GM12878 (cell line): ENCODE results near the gene SPTBN2. TPM values are rescaled to one million over a fixed set of nuclear protein-coding genes. Genes with fewer than 3 reads are reported as not detected.

Source experiments
- ATAC-seq: fragments of 200-7000 bp; cut with Tn5 transposase; 3 replicates; pipeline ENCODE4 v1.9.1; 2020; ENCODE audit warnings: mild to moderate bottlenecking, moderate library complexity
- BruUV-seq: library from RNA; stranded (reverse); fragments of 400-500 nt; replicated peaks from 2 replicates; lab custom pipeline; 2021; lab: Mats Ljungman, UMichigan
- CTCF ChIA-PET: fragments of 300-600 bp; sonication (Branson Sonifier 250); formaldehyde crosslinking; extraction: SDS; loops from one replicate; lab custom pipeline; 2021; ENCODE audit warnings: inconsistent platforms; lab: Yijun Ruan, JAX
- POLR2A ChIA-PET: fragments of 350-600 bp; formaldehyde crosslinking; extraction: SDS; loops from one replicate; lab custom pipeline; 2021; ENCODE audit warnings: inconsistent platforms; lab: Charles Lee
- RAD21 ChIA-PET: fragments of 300-600 bp; sonication (Branson Sonifier 250); formaldehyde crosslinking; loops from one replicate; lab custom pipeline; 2023; ENCODE audit warnings: antibody characterized with exemption; ENCODE audit not compliant: unreplicated experiment; lab: Charles Lee
- SMC1A ChIA-PET: fragments of 300-600 bp; sonication (Branson Sonifier 250); formaldehyde crosslinking; loops from one replicate; lab custom pipeline; 2023; ENCODE audit not compliant: unreplicated experiment, uncharacterized antibody; lab: Charles Lee
- DNase-seq: peaks from one replicate; pipeline ENCODE4 v3.0.0-alpha.2; 2011; ENCODE audit warnings: low read depth, low spot score
- FAIRE-seq: peaks from 3 replicates; lab custom pipeline; 2011; peaks lifted over from hg19 to GRCh38; lab: Jason Lieb, UNC
- H2AFZ ChIP-seq: 2 replicates; pipeline ENCODE4 v1.6.0; 2011; ENCODE audit warnings: low read depth, low read length, control low read depth; ENCODE audit not compliant: control insufficient read depth
- H3K27ac ChIP-seq: 2 replicates; pipeline ENCODE4 v1.5.1; 2011; ENCODE audit warnings: control low read depth; ENCODE audit not compliant: control insufficient read depth, insufficient read depth
- H3K27me3 ChIP-seq, 2 experiments: replicated peaks in 1 of 2; 2 replicates each; pipeline versions ENCODE4 v1.6.0 to v1.6.1; 2011; ENCODE audit warnings: low read length in 1 of 2; ENCODE audit not compliant: control insufficient read depth in 2 of 2, insufficient read depth in 2 of 2
- H3K36me3 ChIP-seq, 2 experiments: 2 replicates each; pipeline ENCODE4 v1.5.1; 2011; ENCODE audit warnings: low read length in 1 of 2; ENCODE audit not compliant: control insufficient read depth in 2 of 2, insufficient read depth in 2 of 2
- H3K4me1 ChIP-seq: 2 replicates; pipeline ENCODE4 v1.6.1; 2011; ENCODE audit warnings: mild to moderate bottlenecking, low read length, moderate library complexity, mixed read lengths; ENCODE audit not compliant: control insufficient read depth, insufficient read depth
- H3K4me2 ChIP-seq: 2 replicates; pipeline ENCODE4 v1.6.0; 2011; ENCODE audit warnings: control low read depth; ENCODE audit not compliant: control insufficient read depth, insufficient read depth
- H3K4me3 ChIP-seq: fragments of 200-600 bp; sonication (generic); 2 replicates; pipeline ENCODE4 v1.5.1; 2016
- H3K79me2 ChIP-seq: 2 replicates; pipeline ENCODE4 v1.6.0; 2011; ENCODE audit warnings: low read length; ENCODE audit not compliant: control insufficient read depth, insufficient read depth
- H3K9ac ChIP-seq: 2 replicates; pipeline ENCODE4 v1.8.0; 2011; ENCODE audit warnings: low read length, control low read depth, mixed read lengths; ENCODE audit not compliant: control insufficient read depth, insufficient read depth
- H3K9me3 ChIP-seq: replicated peaks from 3 replicates; pipeline ENCODE4 v1.5.1; 2011; ENCODE audit warnings: mild to moderate bottlenecking, low read length; ENCODE audit not compliant: control insufficient read depth, insufficient read depth
- H4K20me1 ChIP-seq: 2 replicates; pipeline ENCODE4 v1.6.0; 2011; ENCODE audit not compliant: control insufficient read depth, insufficient read depth
- ATF7 ChIP-seq: fragments of 450-650 bp; IDR thresholded peaks from 2 replicates; pipeline ENCODE4 v1.6.1; 2016; ENCODE audit warnings: low read depth, mild to moderate bottlenecking
- BMI1 ChIP-seq: fragments of 450-650 bp; IDR thresholded peaks from 2 replicates; pipeline ENCODE4 v1.6.1; 2016; ENCODE audit warnings: mild to moderate bottlenecking, moderate library complexity, borderline replicate concordance
- DPF2 ChIP-seq: fragments of 450-650 bp; IDR thresholded peaks from 2 replicates; pipeline ENCODE4 v1.6.1; 2017; ENCODE audit warnings: mild to moderate bottlenecking
- FOS ChIP-seq: IDR thresholded peaks from 3 replicates; pipeline ENCODE4 v1.6.1; 2011; ENCODE audit warnings: borderline replicate concordance; ENCODE audit not compliant: insufficient read length; ENCODE audit errors: extremely low read depth
- HDAC2 ChIP-seq: fragments of 200-600 bp; sonication (generic); IDR thresholded peaks from 2 replicates; pipeline ENCODE4 v1.6.1; 2017
- LARP7 ChIP-seq: fragments of 450-650 bp; IDR thresholded peaks from 2 replicates; pipeline ENCODE4 v1.6.1; 2017; ENCODE audit warnings: mild to moderate bottlenecking
- NFYA ChIP-seq: IDR thresholded peaks from 2 replicates; pipeline ENCODE4 v1.6.1; 2011; ENCODE audit warnings: low read depth, mild to moderate bottlenecking, low read length, improper control_type of control experiment, borderline replicate concordance
- POLR2A ChIP-seq: IDR thresholded peaks from 2 replicates; pipeline ENCODE4 v1.6.1; 2011; ENCODE audit warnings: low read depth, mild to moderate bottlenecking, low read length
- POLR2AphosphoS2 ChIP-seq: IDR thresholded peaks from 2 replicates; pipeline ENCODE4 v1.6.1; 2011; ENCODE audit warnings: low read depth, mild to moderate bottlenecking, low read length, improper control_type of control experiment, moderate library complexity
- RB1 ChIP-seq: fragments of 450-650 bp; formaldehyde crosslinking; IDR thresholded peaks from 2 replicates; pipeline ENCODE4 v1.6.1; 2017; ENCODE audit warnings: mild to moderate bottlenecking, borderline replicate concordance
- SPI1 ChIP-seq: IDR thresholded peaks from 2 replicates; pipeline ENCODE4 v1.6.1; 2011; ENCODE audit warnings: low read depth, mild to moderate bottlenecking, low read length, moderate library complexity, borderline replicate concordance; ENCODE audit not compliant: insufficient read depth
- STAT1 ChIP-seq: fragments of 450-650 bp; conservative IDR thresholded peaks from 2 replicates; pipeline ENCODE4 v1.6.1; 2014; ENCODE audit warnings: antibody characterized with exemption, mild to moderate bottlenecking
- TCF12 ChIP-seq: IDR thresholded peaks from 2 replicates; pipeline ENCODE4 v1.6.1; 2011; ENCODE audit warnings: low read depth, mild to moderate bottlenecking, low read length
- WGBS: methylation state at CpG from one replicate; pipeline ENCODE4 v1.1.6; 2016; ENCODE audit warnings: low lambda C conversion rate; ENCODE audit not compliant: insufficient replicate concordance, insufficient coverage; ENCODE audit errors: missing lambda C conversion rate; 5-methylcytosine and 5-hydroxymethylcytosine counted together
- in situ Hi-C: fragments of 300-500 bp; cut with MboI; formaldehyde crosslinking; loops from 9 replicates; pipeline ENCODE4 v1.14.3; 2018; ENCODE audit warnings: mixed read lengths
- intact Hi-C: fragments of 100-400 bp; cut with micrococcal nuclease; formaldehyde crosslinking; loops from one replicate; pipeline ENCODE4 v1.14.2; 2022; ENCODE audit not compliant: unreplicated experiment
- polyA plus RNA-seq, 11 experiments: library from polyadenylated mRNA; depleted of rRNA in 4 of 11; unstranded in 6 of 11; stranded (reverse) in 5 of 11; fragments of >200 nt; fragmentation: Nextera tagmentation in 4 of 11; fragmentation: Illumina TruSeq in 1 of 11; extraction: Ambion mirVana in 4 of 11; extraction: Trizol in 1 of 11; gene quantifications; 1 replicate in 1 of 11; 2 replicates in 10 of 11; pipeline versions ENCODE4 v1.2.1 to v1.2.3, GENCODE V29; 2011 to 2016; ENCODE audit warnings: inconsistent platforms in 2 of 11, missing spikeins in 2 of 11, low read depth in 1 of 11
- total RNA-seq, 4 experiments: library from RNA; depleted of rRNA in 3 of 4; stranded (reverse); fragments of >200 nt in 3 of 4; fragmentation: Illumina TruSeq in 1 of 4; extraction: Trizol in 1 of 4; gene quantifications; 2 replicates each; pipeline versions ENCODE4 v1.2.1 to v1.2.3, GENCODE V29; 2013 to 2021
- TF ChIP-seq, protein P1 (sequence below): IDR thresholded peaks from 2 replicates; pipeline ENCODE4 v1.6.1; 2011; ENCODE audit warnings: low read depth, mild to moderate bottlenecking, low read length, moderate library complexity, borderline replicate concordance; ENCODE audit errors: extremely low read depth
- TF ChIP-seq, protein P2 (sequence below): fragments of 450-650 bp; IDR thresholded peaks from 2 replicates; pipeline ENCODE4 v1.6.1; 2017; ENCODE audit warnings: mild to moderate bottlenecking, moderate library complexity
- TF ChIP-seq, protein P3 (sequence below): fragments of 450-650 bp; IDR thresholded peaks from 2 replicates; pipeline ENCODE4 v1.6.1; 2016; ENCODE audit warnings: mild to moderate bottlenecking

SPTBN2 gene
- total and polyA plus RNA-seq, 10 of the 15 experiments (the other 5 are each of a cell fraction or from before 2014, with no cell fraction given) = 0.38 to 1.0 (median 0.69) TPM; not detected in 5

DNA sequence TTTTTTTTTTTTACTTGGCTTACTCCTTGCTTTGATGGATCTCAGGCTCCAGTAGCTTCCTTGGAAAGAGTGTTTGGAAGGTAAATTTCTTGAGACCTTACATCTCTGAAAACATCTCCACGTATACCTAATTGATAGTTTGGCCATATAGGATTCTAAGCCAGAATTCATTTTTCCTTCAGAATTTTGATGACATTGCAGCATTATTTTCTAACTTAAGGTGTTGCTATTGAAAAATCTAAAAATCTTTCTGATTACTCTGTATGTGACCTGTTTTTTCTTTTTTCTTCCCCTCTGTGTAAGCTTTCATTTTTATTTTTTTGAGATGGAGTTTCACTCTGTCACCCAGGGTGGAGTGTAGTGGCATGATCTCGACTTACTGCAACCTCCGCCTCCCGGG is 23.1 kb upstream of the SPTBN2 start:
- H3K27me3 ChIP-seq = no peaks in the 10 kb centered on the region
- intact Hi-C loops (no loop called here), in situ Hi-C loops (no loop called here)
- H3K9ac ChIP-seq = no peak overlapping the region
- ATAC-seq (no peak), DNase-seq (no peak), FAIRE-seq (no peak)
- no peak overlapping the region for H3K4me3 ChIP-seq
- no peak overlapping the region for H3K4me2 ChIP-seq
- ChIA-PET RAD21 (no interaction called here), POLR2A (interaction anchor here (0.7 kb wide), 1 partner anchor 135 kb away, joined by 4 read pairs; no protein-coding TSS in a partner anchor), SMC1A (no interaction called here), CTCF (no interaction called here)
- no peaks in the 10 kb centered on the region; a peak in 1 of 4 replicates for H3K36me3 ChIP-seq
- H3K79me2 ChIP-seq = no peaks in the 10 kb centered on the region
- H4K20me1 ChIP-seq = no peaks in the 10 kb centered on the region
- H2AFZ ChIP-seq = no peak overlapping the region
- BruUV-seq = no TSS peak
- 99% methylated on average over 4 of the region's 4 CpGs for WGBS
- no peak for TF ChIP-seq FOS
- no peak for TF ChIP-seq NFYA
- TF ChIP-seq POLR2A = no peak
- TF ChIP-seq LARP7 = no peak
- TF ChIP-seq SPI1 = no peak
- TF ChIP-seq POLR2AphosphoS2 = no peak
- no peak for TF ChIP-seq HDAC2
- TF ChIP-seq, protein P1, sequence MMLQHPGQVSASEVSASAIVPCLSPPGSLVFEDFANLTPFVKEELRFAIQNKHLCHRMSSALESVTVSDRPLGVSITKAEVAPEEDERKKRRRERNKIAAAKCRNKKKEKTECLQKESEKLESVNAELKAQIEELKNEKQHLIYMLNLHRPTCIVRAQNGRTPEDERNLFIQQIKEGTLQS = no peak
- TF ChIP-seq DPF2 = no peak
- TF ChIP-seq BMI1 = no peak
- no peak for TF ChIP-seq STAT1
- TF ChIP-seq TCF12 = no peak
- TF ChIP-seq ATF7 = no peak
- TF ChIP-seq, protein P2, sequence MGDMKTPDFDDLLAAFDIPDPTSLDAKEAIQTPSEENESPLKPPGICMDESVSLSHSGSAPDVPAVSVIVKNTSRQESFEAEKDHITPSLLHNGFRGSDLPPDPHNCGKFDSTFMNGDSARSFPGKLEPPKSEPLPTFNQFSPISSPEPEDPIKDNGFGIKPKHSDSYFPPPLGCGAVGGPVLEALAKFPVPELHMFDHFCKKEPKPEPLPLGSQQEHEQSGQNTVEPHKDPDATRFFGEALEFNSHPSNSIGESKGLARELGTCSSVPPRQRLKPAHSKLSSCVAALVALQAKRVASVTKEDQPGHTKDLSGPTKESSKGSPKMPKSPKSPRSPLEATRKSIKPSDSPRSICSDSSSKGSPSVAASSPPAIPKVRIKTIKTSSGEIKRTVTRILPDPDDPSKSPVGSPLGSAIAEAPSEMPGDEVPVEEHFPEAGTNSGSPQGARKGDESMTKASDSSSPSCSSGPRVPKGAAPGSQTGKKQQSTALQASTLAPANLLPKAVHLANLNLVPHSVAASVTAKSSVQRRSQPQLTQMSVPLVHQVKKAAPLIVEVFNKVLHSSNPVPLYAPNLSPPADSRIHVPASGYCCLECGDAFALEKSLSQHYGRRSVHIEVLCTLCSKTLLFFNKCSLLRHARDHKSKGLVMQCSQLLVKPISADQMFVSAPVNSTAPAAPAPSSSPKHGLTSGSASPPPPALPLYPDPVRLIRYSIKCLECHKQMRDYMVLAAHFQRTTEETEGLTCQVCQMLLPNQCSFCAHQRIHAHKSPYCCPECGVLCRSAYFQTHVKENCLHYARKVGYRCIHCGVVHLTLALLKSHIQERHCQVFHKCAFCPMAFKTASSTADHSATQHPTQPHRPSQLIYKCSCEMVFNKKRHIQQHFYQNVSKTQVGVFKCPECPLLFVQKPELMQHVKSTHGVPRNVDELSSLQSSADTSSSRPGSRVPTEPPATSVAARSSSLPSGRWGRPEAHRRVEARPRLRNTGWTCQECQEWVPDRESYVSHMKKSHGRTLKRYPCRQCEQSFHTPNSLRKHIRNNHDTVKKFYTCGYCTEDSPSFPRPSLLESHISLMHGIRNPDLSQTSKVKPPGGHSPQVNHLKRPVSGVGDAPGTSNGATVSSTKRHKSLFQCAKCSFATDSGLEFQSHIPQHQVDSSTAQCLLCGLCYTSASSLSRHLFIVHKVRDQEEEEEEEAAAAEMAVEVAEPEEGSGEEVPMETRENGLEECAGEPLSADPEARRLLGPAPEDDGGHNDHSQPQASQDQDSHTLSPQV = no peak
- TF ChIP-seq, protein P3, sequence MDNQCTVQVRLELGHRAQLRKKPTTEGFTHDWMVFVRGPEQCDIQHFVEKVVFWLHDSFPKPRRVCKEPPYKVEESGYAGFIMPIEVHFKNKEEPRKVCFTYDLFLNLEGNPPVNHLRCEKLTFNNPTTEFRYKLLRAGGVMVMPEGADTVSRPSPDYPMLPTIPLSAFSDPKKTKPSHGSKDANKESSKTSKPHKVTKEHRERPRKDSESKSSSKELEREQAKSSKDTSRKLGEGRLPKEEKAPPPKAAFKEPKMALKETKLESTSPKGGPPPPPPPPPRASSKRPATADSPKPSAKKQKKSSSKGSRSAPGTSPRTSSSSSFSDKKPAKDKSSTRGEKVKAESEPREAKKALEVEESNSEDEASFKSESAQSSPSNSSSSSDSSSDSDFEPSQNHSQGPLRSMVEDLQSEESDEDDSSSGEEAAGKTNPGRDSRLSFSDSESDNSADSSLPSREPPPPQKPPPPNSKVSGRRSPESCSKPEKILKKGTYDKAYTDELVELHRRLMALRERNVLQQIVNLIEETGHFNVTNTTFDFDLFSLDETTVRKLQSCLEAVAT = no peak
- no peak for TF ChIP-seq RB1
- H3K4me1 ChIP-seq = no peaks in the 10 kb centered on the region
- no peaks in the 10 kb centered on the region for H3K9me3 ChIP-seq
- no peak overlapping the region for H3K27ac ChIP-seq
